ENCODE measurements around the gene ATXN1. TPM values are rescaled to one million over a fixed set of nuclear protein-coding genes. Genes with fewer than 3 reads are reported as not detected.
"Not testable (repeated sequence)": the region's sequence is repeated elsewhere in the genome, so short reads cannot be mapped to it uniquely, and the experiment has no call there.

ATXN1 gene
- total RNA-seq, 1 experiment from 2014 or later, result 27.0 TPM

GRCh38 chr6:16633465-16633864 lies 127.8 kb downstream of the ATXN1 start:
- Histone ChIP-seq H3K79me2 (ENCODE audit: low read length) (no peaks in the 10 kb centered on the region), H3K36me3 (ENCODE audit: low read depth, low read length) (no peaks in the 10 kb centered on the region), H3K4me3 (ENCODE audit: low read length) (no peak overlapping the region), H2AFZ (ENCODE audit: low read length) (no peak overlapping the region), H3K9ac (ENCODE audit: low read length) (no peak overlapping the region), H3K9me3 (ENCODE audit: low read length) (no peaks in the 10 kb centered on the region), H4K20me1 (ENCODE audit: low read length) (no peaks in the 10 kb centered on the region), H3K27ac (ENCODE audit: low read length) (no peak overlapping the region), H3K9me2 (replicated peaks; ENCODE audit: low read length) (no peaks in the 10 kb centered on the region), H3K4me2 (ENCODE audit: low read length) (no peak overlapping the region), H3K4me1 (ENCODE audit: insufficient read depth, low read length) (peaks cover 38% of the 10 kb centered on the region), H3K27me3 (ENCODE audit: low read length) (no peaks in the 10 kb centered on the region), H3F3A (ENCODE audit: low read length, unreplicated experiment) (no peaks in the 10 kb centered on the region)
- DNase-seq (no peak), ATAC-seq (no peak)
- TF ChIP-seq EZH2phosphoT487 (IDR thresholded peaks at IDR 0.05; ENCODE audit: borderline replicate concordance, low read length) (no peak), CTCF (conservative IDR thresholded peaks at IDR 0.05; ENCODE audit: low read depth, low read length) (no peak), EZH2 (IDR thresholded peaks at IDR 0.05; ENCODE audit: low read length, unreplicated experiment) (no peak)
- CTCF ChIA-PET, result no interaction called here
- intact Hi-C loops (cut with micrococcal nuclease), result no loop called here
- no TSS peak for BruUV-seq (replicated peaks)
- POLR2A ChIA-PET (ENCODE audit: unreplicated experiment), result no interaction called here

- intact Hi-C loops (cut with micrococcal nuclease), result no loop called here
- no peaks in the 10 kb centered on the region for H4K20me1 ChIP-seq (ENCODE audit: low read length)
- BruUV-seq (replicated peaks), result no TSS peak
- ATAC-seq, result no peak
- POLR2A ChIA-PET (ENCODE audit: unreplicated experiment), result no interaction called here
- H3K79me2 ChIP-seq (ENCODE audit: low read length), result no peaks in the 10 kb centered on the region
- H3K9me3 ChIP-seq (ENCODE audit: low read length), result no peaks in the 10 kb centered on the region
- H3K27ac ChIP-seq (ENCODE audit: low read length), result no peak overlapping the region
- H3K9me2 ChIP-seq (replicated peaks; ENCODE audit: low read length), result no peaks in the 10 kb centered on the region
- peaks cover 28% of the 10 kb centered on the region for H3K4me1 ChIP-seq (ENCODE audit: insufficient read depth, low read length)
- no peak overlapping the region for H3K9ac ChIP-seq (ENCODE audit: low read length)
- DNase-seq, result no peak
- TF ChIP-seq EZH2 (IDR thresholded peaks at IDR 0.05; ENCODE audit: low read length, unreplicated experiment) (no peak), CTCF (conservative IDR thresholded peaks at IDR 0.05; ENCODE audit: low read depth, low read length) (no peak), EZH2phosphoT487 (IDR thresholded peaks at IDR 0.05; ENCODE audit: borderline replicate concordance, low read length) (no peak)
- CTCF ChIA-PET, result no interaction called here
- no peaks in the 10 kb centered on the region for H3F3A ChIP-seq (ENCODE audit: low read length, unreplicated experiment)
- H3K27me3 ChIP-seq (ENCODE audit: low read length), result no peaks in the 10 kb centered on the region
- no peak overlapping the region for H3K4me3 ChIP-seq (ENCODE audit: low read length)
- H3K36me3 ChIP-seq (ENCODE audit: low read depth, low read length), result no peaks in the 10 kb centered on the region
- no peak overlapping the region for H2AFZ ChIP-seq (ENCODE audit: low read length)
- no peak overlapping the region for H3K4me2 ChIP-seq (ENCODE audit: low read length)
Observed at GRCh38 chr6:16632101-16632500, 129.2 kb downstream of the ATXN1 start.

GRCh38 chr6:16630026-16630643 lies 131.1 kb downstream of the ATXN1 start:
- BruUV-seq (replicated peaks), result no TSS peak
- ChIA-PET POLR2A (ENCODE audit: unreplicated experiment) (no interaction called here), CTCF (no interaction called here)
- H3K36me3 ChIP-seq (ENCODE audit: low read depth, low read length), result no peaks in the 10 kb centered on the region
- TF ChIP-seq EZH2 (IDR thresholded peaks at IDR 0.05; ENCODE audit: low read length, unreplicated experiment) (no peak), CTCF (conservative IDR thresholded peaks at IDR 0.05; ENCODE audit: low read depth, low read length) (no peak), EZH2phosphoT487 (IDR thresholded peaks at IDR 0.05; ENCODE audit: borderline replicate concordance, low read length) (no peak)
- H4K20me1 ChIP-seq (ENCODE audit: low read length), result no peaks in the 10 kb centered on the region
- H3K27ac ChIP-seq (ENCODE audit: low read length), result no peak overlapping the region
- H3K27me3 ChIP-seq (ENCODE audit: low read length), result no peaks in the 10 kb centered on the region
- ATAC-seq, result no peak
- no peaks in the 10 kb centered on the region for H3K9me3 ChIP-seq (ENCODE audit: low read length)
- H3K79me2 ChIP-seq (ENCODE audit: low read length), result no peaks in the 10 kb centered on the region
- H3K4me1 ChIP-seq (ENCODE audit: insufficient read depth, low read length), result peaks cover 19% of the 10 kb centered on the region; the same call in 1 of the 2 replicates
- peak; percentile 64 for DNase-seq
- H3K9ac ChIP-seq (ENCODE audit: low read length), result no peak overlapping the region
- intact Hi-C loops (cut with micrococcal nuclease), result no loop called here
- H3K4me3 ChIP-seq (ENCODE audit: low read length), result no peak overlapping the region
- no peak overlapping the region for H2AFZ ChIP-seq (ENCODE audit: low read length)
- H3F3A ChIP-seq (ENCODE audit: low read length, unreplicated experiment), result no peaks in the 10 kb centered on the region
- no peak overlapping the region for H3K4me2 ChIP-seq (ENCODE audit: low read length)
- H3K9me2 ChIP-seq (replicated peaks; ENCODE audit: low read length), result no peaks in the 10 kb centered on the region

GRCh38 chr6:16628580-16628979 lies 132.7 kb downstream of the ATXN1 start:
- H3K27ac ChIP-seq (ENCODE audit: low read length); H3K9me3 ChIP-seq (ENCODE audit: low read length); H3K9me2 ChIP-seq (replicated peaks; ENCODE audit: low read length); H3K36me3 ChIP-seq (ENCODE audit: low read depth, low read length); H3K4me2 ChIP-seq (ENCODE audit: low read length); BruUV-seq (replicated peaks); H3K27me3 ChIP-seq (ENCODE audit: low read length); H2AFZ ChIP-seq (ENCODE audit: low read length); CTCF ChIA-PET; intact Hi-C loops (cut with micrococcal nuclease); POLR2A ChIA-PET (ENCODE audit: unreplicated experiment); H4K20me1 ChIP-seq (ENCODE audit: low read length); ATAC-seq; H3K4me3 ChIP-seq (ENCODE audit: low read length); H3K79me2 ChIP-seq (ENCODE audit: low read length); H3K9ac ChIP-seq (ENCODE audit: low read length); DNase-seq; H3F3A ChIP-seq (ENCODE audit: low read length, unreplicated experiment): not testable (repeated sequence)
- peaks cover 30% of the 10 kb centered on the region for H3K4me1 ChIP-seq (ENCODE audit: insufficient read depth, low read length)

All from PC-3 (cell line).